GM23248 (cell line): ENCODE results near the gene SLC25A22.

Experiments
- EZH2 ChIP-seq: fragments of 200-600 bp; sonication (generic); IDR thresholded peaks from 2 replicates; pipeline ENCODE4 v1.6.1; 2018; ENCODE audit warnings: antibody characterized with exemption, mild to moderate bottlenecking; ENCODE audit not compliant: insufficient read depth, poor library complexity, severe bottlenecking
- EZH2phosphoT487 ChIP-seq: fragments of 200-600 bp; sonication (generic); IDR thresholded peaks from 2 replicates; pipeline ENCODE4 v1.6.1; 2018; ENCODE audit warnings: antibody characterized with exemption, moderate library complexity, mild to moderate bottlenecking, low read depth; ENCODE audit not compliant: insufficient read depth

GRCh38 chr11:803770-804598 lies 5.9 kb upstream of the SLC25A22 start:
- TF ChIP-seq EZH2 = no peak
- TF ChIP-seq EZH2phosphoT487 = no peak
